Measurements from ENCODE around the gene DNM3. TPM values are rescaled to one million over a fixed set of nuclear protein-coding genes. Genes with fewer than 3 reads are reported as not detected.
"Not testable (repeated sequence)": the region's sequence is repeated elsewhere in the genome, so short reads cannot be mapped to it uniquely, and the experiment has no call there.

Gene DNM3
- total RNA-seq, 2 experiments from 2014 or later: 1.6 to 1.8 TPM

DNA sequence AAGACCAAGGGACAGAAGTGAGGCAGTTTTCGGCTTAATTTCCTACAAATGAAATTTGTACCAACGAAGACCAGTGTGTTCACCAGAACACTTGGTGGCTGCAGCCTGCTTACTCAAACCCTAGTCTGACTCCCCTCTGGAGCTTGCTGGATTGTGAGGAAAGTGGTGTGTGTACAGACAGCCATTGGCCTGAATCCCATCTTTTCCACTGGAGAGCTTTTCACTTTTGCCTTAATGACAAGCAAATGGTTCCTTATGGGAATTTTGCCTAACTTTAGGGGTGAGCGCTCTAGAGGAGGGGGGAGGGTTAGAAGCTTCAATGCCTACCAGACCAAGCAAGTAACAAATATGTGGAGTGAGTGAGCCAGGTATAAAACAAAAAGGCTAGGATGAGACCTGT is 42.5 kb upstream of the DNM3 start:
- no peak overlapping the region for H3K27ac Mint-ChIP-seq
- POLR2A ChIA-PET: no interaction called here
- TF ChIP-seq, protein P1, sequence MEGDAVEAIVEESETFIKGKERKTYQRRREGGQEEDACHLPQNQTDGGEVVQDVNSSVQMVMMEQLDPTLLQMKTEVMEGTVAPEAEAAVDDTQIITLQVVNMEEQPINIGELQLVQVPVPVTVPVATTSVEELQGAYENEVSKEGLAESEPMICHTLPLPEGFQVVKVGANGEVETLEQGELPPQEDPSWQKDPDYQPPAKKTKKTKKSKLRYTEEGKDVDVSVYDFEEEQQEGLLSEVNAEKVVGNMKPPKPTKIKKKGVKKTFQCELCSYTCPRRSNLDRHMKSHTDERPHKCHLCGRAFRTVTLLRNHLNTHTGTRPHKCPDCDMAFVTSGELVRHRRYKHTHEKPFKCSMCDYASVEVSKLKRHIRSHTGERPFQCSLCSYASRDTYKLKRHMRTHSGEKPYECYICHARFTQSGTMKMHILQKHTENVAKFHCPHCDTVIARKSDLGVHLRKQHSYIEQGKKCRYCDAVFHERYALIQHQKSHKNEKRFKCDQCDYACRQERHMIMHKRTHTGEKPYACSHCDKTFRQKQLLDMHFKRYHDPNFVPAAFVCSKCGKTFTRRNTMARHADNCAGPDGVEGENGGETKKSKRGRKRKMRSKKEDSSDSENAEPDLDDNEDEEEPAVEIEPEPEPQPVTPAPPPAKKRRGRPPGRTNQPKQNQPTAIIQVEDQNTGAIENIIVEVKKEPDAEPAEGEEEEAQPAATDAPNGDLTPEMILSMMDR (IDR thresholded peaks at IDR 0.05): no peak
- DNase-seq: no peak
- no peak overlapping the region for H3K4me3 Mint-ChIP-seq
- peaks cover 51% of the 10 kb centered on the region for H3K36me3 ChIP-seq (ENCODE audit: insufficient read depth, low read length)
- H3K27me3 ChIP-seq (ENCODE audit: control insufficient read depth in 1 of 2, insufficient read depth in 2 of 2, low read length in 2 of 2): no peaks in the 10 kb centered on the region
- H3K4me1 Mint-ChIP-seq (ENCODE audit: low read depth): peaks cover 17% of the 10 kb centered on the region
- H3K4me3 ChIP-seq (ENCODE audit: low read length): no peak overlapping the region
- no peaks in the 10 kb centered on the region for H3K9me3 ChIP-seq (ENCODE audit: control insufficient read depth in 1 of 2, insufficient read depth in 1 of 2, low read length in 2 of 2)
- intact Hi-C loops (cut with DNase I, micrococcal nuclease): no loop called here
- H3K9me3 Mint-ChIP-seq: no peaks in the 10 kb centered on the region
- H3K36me3 Mint-ChIP-seq (ENCODE audit: low read depth): peaks cover 47% of the 10 kb centered on the region
- H3K27me3 Mint-ChIP-seq: no peaks in the 10 kb centered on the region
- CTCF ChIA-PET: interaction anchor here (0.7 kb wide), 1 partner anchor 11 kb away, joined by 3 read pairs; no protein-coding TSS in a partner anchor
- ATAC-seq (ENCODE audit: poor library complexity): no peak
- H3K4me1 ChIP-seq (ENCODE audit: insufficient read depth, low read length): no peaks in the 10 kb centered on the region
- no peak overlapping the region for H3K27ac ChIP-seq (ENCODE audit: low read depth in 1 of 2, low read length in 2 of 2)

DNA sequence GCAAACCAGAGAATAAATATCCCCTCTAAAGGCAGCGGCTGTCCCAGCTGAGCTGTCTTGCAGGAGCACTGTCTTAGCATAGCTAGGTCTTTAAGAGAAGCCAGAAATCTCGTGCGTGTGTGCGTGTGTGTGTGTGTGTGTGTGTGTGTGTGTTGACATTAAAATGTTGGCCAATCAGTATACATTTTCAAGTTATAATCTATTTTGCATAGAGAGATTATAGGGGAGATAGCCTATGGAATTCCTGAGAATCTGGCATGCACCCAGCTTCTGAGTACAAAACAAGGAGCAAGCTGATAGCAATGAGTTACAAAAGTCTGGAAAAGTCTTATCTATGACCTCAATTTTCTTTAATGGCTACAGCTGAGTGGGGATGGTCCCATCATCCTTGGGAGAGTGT is 42.1 kb upstream of the DNM3 start:
- DNase-seq: no peak
- Histone ChIP-seq H3K27ac (ENCODE audit: low read depth in 1 of 2, low read length in 2 of 2) (no peak overlapping the region), H3K36me3 (ENCODE audit: insufficient read depth, low read length) (peaks cover 47% of the 10 kb centered on the region), H3K4me3 (ENCODE audit: low read length) (no peak overlapping the region), H3K27me3 (ENCODE audit: control insufficient read depth in 1 of 2, insufficient read depth in 2 of 2, low read length in 2 of 2) (no peaks in the 10 kb centered on the region), H3K9me3 (ENCODE audit: control insufficient read depth in 1 of 2, insufficient read depth in 1 of 2, low read length in 2 of 2) (no peaks in the 10 kb centered on the region), H3K4me1 (ENCODE audit: insufficient read depth, low read length) (no peaks in the 10 kb centered on the region)
- Mint-ChIP-seq H3K27me3 (no peaks in the 10 kb centered on the region), H3K4me3 (no peak overlapping the region), H3K4me1 (ENCODE audit: low read depth) (peaks cover 13% of the 10 kb centered on the region), H3K9me3 (no peaks in the 10 kb centered on the region), H3K27ac (no peak overlapping the region), H3K36me3 (ENCODE audit: low read depth) (peaks cover 43% of the 10 kb centered on the region)
- TF ChIP-seq, protein P1 (IDR thresholded peaks at IDR 0.05): no peak
- intact Hi-C loops (cut with DNase I, micrococcal nuclease): no loop called here
- POLR2A ChIA-PET: no interaction called here
- no peak for ATAC-seq (ENCODE audit: poor library complexity)
- CTCF ChIA-PET: no interaction called here

DNA sequence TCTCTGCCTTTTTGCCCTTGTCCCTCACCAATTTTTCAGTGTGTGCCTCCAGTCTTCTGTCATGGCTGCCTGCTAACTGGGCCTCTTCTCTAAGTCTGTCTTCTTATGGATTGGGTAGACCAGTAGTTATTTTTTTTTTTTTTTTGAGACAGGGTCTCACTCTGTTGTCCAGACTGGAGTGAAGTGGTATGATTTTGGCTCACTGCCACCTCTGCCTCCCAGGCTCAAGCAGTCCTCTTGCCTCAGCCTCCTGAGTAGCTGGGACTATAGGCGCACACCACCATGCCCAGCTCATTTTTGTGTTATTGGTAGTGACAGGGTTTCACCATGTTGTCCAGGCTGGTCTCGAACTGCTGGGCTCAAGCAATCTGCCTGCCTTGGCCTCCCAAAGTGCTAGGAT is 41.6 kb upstream of the DNM3 start:
- H3K9me3 ChIP-seq (ENCODE audit: control insufficient read depth in 1 of 2, insufficient read depth in 1 of 2, low read length in 2 of 2); H3K4me3 ChIP-seq (ENCODE audit: low read length); DNase-seq; H3K4me3 Mint-ChIP-seq; CTCF ChIA-PET; H3K4me1 ChIP-seq (ENCODE audit: insufficient read depth, low read length); H3K27ac Mint-ChIP-seq; H3K27me3 Mint-ChIP-seq; H3K27me3 ChIP-seq (ENCODE audit: control insufficient read depth in 1 of 2, insufficient read depth in 2 of 2, low read length in 2 of 2); H3K9me3 Mint-ChIP-seq; ATAC-seq (ENCODE audit: poor library complexity); H3K27ac ChIP-seq (ENCODE audit: low read depth in 1 of 2, low read length in 2 of 2): not testable (repeated sequence)
- peaks cover 42% of the 10 kb centered on the region for H3K36me3 ChIP-seq (ENCODE audit: insufficient read depth, low read length)
- POLR2A ChIA-PET: interaction anchor here (1.4 kb wide), 1 partner anchor 58 kb away, joined by 7 read pairs; the partner anchor contains the start of gene VAMP4
- Mint-ChIP-seq H3K36me3 (ENCODE audit: low read depth) (peaks cover 38% of the 10 kb centered on the region), H3K4me1 (ENCODE audit: low read depth) (peaks cover 11% of the 10 kb centered on the region)
- intact Hi-C loops (cut with DNase I, micrococcal nuclease): loop anchor here (5.0 kb wide), 1 partner anchor 643 kb away; the partner anchor contains the start of gene PIGC (in 2 of the 2)

DNA sequence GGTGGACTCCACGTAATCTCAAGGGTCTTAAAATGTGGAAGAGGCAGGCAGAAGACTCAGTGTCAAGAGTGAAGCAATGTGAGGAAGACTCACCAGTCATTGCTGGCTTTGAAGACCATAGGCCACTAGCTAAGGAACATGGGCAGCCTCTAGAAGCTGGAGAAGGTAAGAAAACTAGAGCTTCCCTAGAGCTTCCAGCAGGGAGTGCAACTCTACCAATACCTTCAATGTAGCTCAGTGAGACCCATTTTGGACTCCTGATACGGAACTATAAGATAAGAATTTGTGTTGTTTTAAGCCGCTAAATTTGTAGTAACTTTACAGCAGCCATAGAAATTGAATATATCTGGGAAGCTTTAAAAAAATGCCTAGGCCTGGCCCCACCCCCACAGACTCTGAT is 41.0 kb upstream of the DNM3 start:
- DNase-seq: no peak
- Histone ChIP-seq H3K36me3 (ENCODE audit: insufficient read depth, low read length) (peaks cover 35% of the 10 kb centered on the region), H3K4me3 (ENCODE audit: low read length) (no peak overlapping the region), H3K27me3 (ENCODE audit: control insufficient read depth in 1 of 2, insufficient read depth in 2 of 2, low read length in 2 of 2) (no peaks in the 10 kb centered on the region), H3K9me3 (ENCODE audit: control insufficient read depth in 1 of 2, insufficient read depth in 1 of 2, low read length in 2 of 2) (no peaks in the 10 kb centered on the region), H3K27ac (ENCODE audit: low read depth in 1 of 2, low read length in 2 of 2) (no peak overlapping the region), H3K4me1 (ENCODE audit: insufficient read depth, low read length) (no peaks in the 10 kb centered on the region)
- intact Hi-C loops (cut with DNase I, micrococcal nuclease): loop anchor here (5.0 kb wide), 1 partner anchor 642 kb away; the partner anchor contains the start of gene PIGC (in 2 of the 2)
- Mint-ChIP-seq H3K4me1 (ENCODE audit: low read depth) (peaks cover 7% of the 10 kb centered on the region), H3K4me3 (no peak overlapping the region), H3K27ac (no peak overlapping the region), H3K27me3 (no peaks in the 10 kb centered on the region), H3K9me3 (no peaks in the 10 kb centered on the region), H3K36me3 (ENCODE audit: low read depth) (peaks cover 32% of the 10 kb centered on the region)
- ChIA-PET POLR2A (interaction anchor here (1.1 to 1.4 kb wide), 2 partner anchors 15 to 58 kb away, joined by 3 to 7 read pairs; partner anchors contain the start of gene VAMP4), CTCF (interaction anchor here (0.7 kb wide), 1 partner anchor 41 kb away, joined by 3 read pairs; the partner anchor contains the start of gene DNM3)
- TF ChIP-seq, protein P1 (IDR thresholded peaks at IDR 0.05): no peak
- no peak for ATAC-seq (ENCODE audit: poor library complexity)

Data from CD4-positive, alpha-beta T cell (primary cell).